Rectal smooth muscle tissue (tissue), 1 donor: Measurements from ENCODE around the gene TCF4.

Source experiments
- H3K27ac ChIP-seq: one replicate; pipeline ENCODE4 v1.7.0; 2013; ENCODE audit warnings: low read depth, low read length, inconsistent platforms
- H3K27me3 ChIP-seq: one replicate; pipeline ENCODE4 v1.7.0; 2013; ENCODE audit warnings: low read length; ENCODE audit not compliant: control insufficient read depth, insufficient read depth
- H3K36me3 ChIP-seq: one replicate; pipeline ENCODE4 v1.7.0; 2013; ENCODE audit warnings: low read length; ENCODE audit not compliant: control insufficient read depth, insufficient read depth
- H3K4me1 ChIP-seq: one replicate; pipeline ENCODE4 v1.7.0; 2013; ENCODE audit warnings: low read length; ENCODE audit not compliant: control insufficient read depth, insufficient read depth
- H3K4me3 ChIP-seq: one replicate; pipeline ENCODE4 v1.7.0; 2013; ENCODE audit warnings: low read length
- H3K9ac ChIP-seq: one replicate; pipeline ENCODE4 v1.7.0; 2013; ENCODE audit warnings: low read length

Gene TCF4

DNA sequence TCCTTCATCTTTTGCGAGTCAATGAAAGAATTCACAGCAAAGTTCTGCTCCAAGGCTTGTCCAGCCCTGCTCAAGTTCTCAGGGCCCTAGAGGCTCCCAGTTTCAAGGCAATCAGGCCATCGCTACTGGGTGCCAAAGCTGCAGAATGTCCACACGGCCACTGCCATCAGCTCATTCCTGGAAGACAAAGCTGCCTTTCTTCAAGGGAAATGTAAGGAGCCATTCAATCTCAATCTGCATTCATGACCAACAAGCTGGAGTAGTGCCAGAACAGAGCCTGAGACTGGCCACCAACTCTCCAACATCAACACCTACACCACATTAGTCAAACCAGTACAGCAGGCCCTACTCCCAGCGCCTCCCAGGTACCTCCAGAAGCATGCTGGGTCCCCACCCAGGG is 202.2 kb downstream of the TCF4 start:
- no peak overlapping the region for H3K9ac ChIP-seq
- no peaks in the 10 kb centered on the region for H3K4me1 ChIP-seq
- no peaks in the 10 kb centered on the region for H3K27me3 ChIP-seq
- no peaks in the 10 kb centered on the region for H3K36me3 ChIP-seq
- no peak overlapping the region for H3K27ac ChIP-seq
- H3K4me3 ChIP-seq, result no peak overlapping the region

DNA sequence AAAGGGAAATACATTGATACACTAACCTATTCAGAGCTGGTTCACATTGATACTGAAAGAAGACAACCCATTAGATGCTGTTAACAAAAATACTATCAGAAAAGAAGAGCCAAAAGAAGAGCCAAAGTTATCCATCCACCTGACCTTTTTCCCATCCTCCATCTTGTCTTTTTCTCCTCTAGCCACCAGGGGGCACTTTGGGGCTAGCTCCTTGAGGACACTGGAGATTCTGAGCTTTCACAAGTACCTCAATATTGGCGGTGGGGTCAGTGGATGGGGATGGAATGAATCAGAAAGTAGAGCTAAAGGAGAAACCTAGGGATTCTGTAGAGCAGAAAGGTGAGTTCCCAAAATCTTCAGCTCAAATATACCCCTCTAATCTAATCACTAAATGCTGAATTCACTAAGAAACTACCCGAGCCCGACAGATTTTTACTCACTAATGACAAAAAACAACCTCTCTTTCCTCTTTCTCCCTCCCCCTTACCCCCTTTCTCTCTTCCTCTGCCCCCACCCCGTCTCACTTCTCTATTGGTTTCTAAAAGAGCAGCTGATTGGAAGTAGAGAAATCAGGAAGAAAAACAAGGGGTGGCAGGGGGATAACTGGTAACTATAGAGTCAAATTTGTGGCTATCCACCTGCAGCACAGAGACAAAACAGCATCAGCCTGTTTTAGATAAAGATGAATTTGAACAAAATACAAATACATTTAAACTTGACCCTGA is 203.3 kb downstream of the TCF4 start:
- Histone ChIP-seq H3K4me3 (no peak overlapping the region), H3K27ac (no peak overlapping the region), H3K36me3 (no peaks in the 10 kb centered on the region), H3K9ac (no peak overlapping the region), H3K27me3 (no peaks in the 10 kb centered on the region), H3K4me1 (no peaks in the 10 kb centered on the region)

DNA sequence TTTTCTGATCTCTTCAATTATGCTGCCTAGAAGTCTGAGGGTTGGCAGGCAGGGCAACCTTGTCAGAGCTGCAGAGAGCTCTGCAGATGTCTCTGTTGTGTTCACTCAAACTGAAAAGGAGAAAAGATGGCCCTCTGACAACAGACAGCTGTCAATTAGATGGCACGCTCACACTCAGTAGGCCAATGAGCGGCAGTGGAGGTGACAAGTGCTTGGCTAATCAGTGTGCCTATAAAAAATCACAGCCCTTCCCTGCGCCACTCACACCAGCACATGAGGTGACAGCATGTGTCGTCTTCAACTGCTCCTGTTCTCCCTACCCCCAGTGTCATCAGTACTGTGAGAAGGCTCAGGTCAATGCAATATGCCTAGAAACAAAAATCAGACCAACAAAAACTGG is 203.9 kb downstream of the TCF4 start:
- H3K9ac ChIP-seq, result no peak overlapping the region
- no peak overlapping the region for H3K4me3 ChIP-seq
- H3K27me3 ChIP-seq, result no peaks in the 10 kb centered on the region
- H3K36me3 ChIP-seq, result no peaks in the 10 kb centered on the region
- no peak overlapping the region for H3K27ac ChIP-seq
- no peaks in the 10 kb centered on the region for H3K4me1 ChIP-seq

DNA sequence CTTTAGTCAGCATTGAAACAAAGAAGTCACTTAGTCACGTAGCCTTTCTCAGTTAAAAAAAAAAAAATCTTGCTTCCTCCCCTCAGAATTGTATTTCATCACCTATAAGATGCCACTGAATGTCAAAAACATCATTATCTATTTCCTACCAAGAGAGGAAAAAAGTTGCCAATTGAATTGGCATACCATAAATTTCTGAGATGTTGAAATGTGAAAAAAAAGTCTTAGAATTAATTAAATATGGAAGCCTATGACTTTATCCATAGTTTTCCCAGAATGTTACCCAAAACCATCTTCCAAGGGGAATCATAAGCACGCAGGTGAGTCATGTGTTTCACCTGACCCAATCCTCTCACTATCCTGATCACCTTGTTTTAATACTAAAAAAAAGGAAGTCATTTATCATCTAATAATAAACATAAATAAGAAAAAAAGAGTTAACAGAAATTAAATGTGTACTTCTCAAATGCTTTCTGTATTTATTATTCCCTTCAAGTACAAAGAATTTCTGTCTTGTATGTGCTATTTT is 205.7 kb downstream of the TCF4 start:
- Histone ChIP-seq H3K9ac (no peak overlapping the region), H3K36me3 (no peaks in the 10 kb centered on the region), H3K27ac (no peak overlapping the region), H3K4me1 (no peaks in the 10 kb centered on the region), H3K27me3 (no peaks in the 10 kb centered on the region), H3K4me3 (no peak overlapping the region)

DNA sequence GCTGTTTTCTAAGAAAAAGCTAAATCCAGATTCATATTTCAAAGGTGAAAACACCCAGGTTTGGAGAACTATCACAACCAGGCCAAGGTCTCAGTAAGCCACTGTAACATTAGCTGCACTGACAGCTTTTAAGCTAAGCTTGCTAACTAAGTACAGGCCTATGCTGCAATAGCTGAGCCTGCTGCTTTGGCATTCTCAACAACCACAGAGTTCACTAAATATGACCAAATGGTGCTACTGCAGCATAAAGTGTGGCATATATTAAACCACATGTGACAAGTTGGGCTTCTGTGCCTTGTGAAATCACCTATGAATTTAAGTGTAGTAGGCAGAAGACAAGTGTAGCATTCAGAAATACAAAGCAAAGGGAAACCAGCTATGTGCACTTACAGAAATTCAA is 206.7 kb downstream of the TCF4 start:
- no peaks in the 10 kb centered on the region for H3K36me3 ChIP-seq
- H3K4me3 ChIP-seq, result no peak overlapping the region
- no peak overlapping the region for H3K9ac ChIP-seq
- no peaks in the 10 kb centered on the region for H3K27me3 ChIP-seq
- H3K4me1 ChIP-seq, result no peaks in the 10 kb centered on the region
- no peak overlapping the region for H3K27ac ChIP-seq

DNA sequence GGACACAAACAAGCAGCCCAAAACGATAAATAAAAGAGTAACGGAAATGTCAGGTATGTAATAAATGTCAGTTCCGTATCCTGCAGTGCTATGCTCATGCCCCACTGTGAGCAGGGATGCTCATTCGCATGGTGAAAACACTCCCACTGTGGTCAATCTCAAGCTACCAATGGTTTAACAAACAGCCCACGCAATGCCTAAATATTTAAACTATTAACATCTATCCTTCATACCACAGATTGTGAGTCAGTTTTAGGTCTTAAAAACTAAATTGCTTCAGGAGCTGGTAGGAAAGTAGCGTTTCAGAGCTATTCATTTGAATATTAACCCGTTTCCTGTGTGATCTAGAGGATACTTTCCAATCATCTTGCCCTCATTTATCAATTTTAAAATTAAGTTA is 207.4 kb downstream of the TCF4 start:
- Histone ChIP-seq H3K4me1 (no peaks in the 10 kb centered on the region), H3K27me3 (no peaks in the 10 kb centered on the region)

DNA sequence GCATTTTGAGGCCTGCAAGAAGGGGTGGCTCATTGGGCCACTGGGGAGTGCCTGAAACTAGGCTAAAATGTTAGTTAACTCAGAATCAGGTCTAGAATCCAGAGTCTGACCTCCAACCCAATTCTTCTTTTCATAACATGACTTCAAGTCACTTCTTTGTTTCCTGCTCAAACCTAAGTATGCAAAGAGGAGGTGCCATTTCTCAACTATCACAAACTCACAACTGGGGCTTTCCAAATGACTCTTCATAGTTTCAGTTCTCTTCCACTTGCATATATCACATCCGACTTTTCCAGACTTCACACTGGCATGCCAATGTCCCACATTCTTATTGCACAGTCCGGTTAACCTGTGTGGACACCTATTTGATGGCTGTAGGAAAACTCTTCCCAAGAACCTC is 211.6 kb downstream of the TCF4 start:
- H3K27ac ChIP-seq, result no peak overlapping the region
- H3K4me1 ChIP-seq, result no peaks in the 10 kb centered on the region
- no peak overlapping the region for H3K4me3 ChIP-seq
- H3K9ac ChIP-seq, result no peak overlapping the region
- H3K36me3 ChIP-seq, result no peaks in the 10 kb centered on the region
- no peaks in the 10 kb centered on the region for H3K27me3 ChIP-seq

More for the DNA sequence above, 207.4 kb downstream of the TCF4 start:
- Histone ChIP-seq H3K4me3 (no peak overlapping the region), H3K9ac (no peak overlapping the region), H3K36me3 (no peaks in the 10 kb centered on the region), H3K27ac (no peak overlapping the region)

DNA sequence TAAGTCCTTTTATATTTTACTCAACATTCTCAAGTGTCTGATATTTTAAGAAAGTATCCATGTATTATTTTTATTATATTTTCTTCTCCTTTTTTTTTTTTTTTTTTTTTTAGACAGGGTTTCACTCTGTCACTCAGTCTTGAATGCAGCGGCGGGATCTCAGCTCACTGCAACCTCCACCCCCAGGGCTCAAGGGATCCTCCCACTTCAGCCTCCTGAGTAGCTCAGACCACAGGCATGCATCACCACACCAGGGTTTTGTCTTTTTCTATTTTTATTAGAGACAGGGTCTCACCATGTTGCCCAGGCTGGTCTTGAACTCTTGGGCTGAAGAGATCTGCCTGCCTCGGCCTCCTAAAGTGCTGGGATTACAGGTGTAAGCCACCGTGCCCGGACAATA is 212.1 kb downstream of the TCF4 start:
- H3K27me3 ChIP-seq, result no peaks in the 10 kb centered on the region
- no peak overlapping the region for H3K4me3 ChIP-seq
- no peaks in the 10 kb centered on the region for H3K36me3 ChIP-seq
- H3K9ac ChIP-seq, result no peak overlapping the region
- no peak overlapping the region for H3K27ac ChIP-seq
- no peaks in the 10 kb centered on the region for H3K4me1 ChIP-seq

DNA sequence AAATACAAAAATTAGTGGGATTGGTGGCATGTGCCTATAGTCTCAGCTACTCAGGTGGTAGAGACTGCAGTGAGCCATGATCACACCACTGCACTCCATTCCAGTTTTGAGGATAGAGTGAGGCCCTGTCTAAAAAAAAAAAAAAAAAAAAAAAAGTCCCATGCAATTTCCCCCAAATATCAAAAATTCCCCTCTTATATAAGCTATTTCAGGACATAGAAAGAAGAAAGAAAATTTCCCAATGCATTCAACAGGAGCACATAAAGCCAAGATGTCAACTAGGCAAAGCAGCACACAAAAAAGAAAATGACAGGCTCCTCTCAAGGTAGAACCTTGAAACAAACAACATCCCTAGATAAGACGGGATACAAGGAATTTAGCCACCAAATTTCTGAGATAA is 213.3 kb downstream of the TCF4 start:
- Histone ChIP-seq H3K9ac (no peak overlapping the region), H3K27ac (no peak overlapping the region), H3K36me3 (no peaks in the 10 kb centered on the region), H3K4me1 (no peaks in the 10 kb centered on the region), H3K4me3 (no peak overlapping the region), H3K27me3 (no peaks in the 10 kb centered on the region)

DNA sequence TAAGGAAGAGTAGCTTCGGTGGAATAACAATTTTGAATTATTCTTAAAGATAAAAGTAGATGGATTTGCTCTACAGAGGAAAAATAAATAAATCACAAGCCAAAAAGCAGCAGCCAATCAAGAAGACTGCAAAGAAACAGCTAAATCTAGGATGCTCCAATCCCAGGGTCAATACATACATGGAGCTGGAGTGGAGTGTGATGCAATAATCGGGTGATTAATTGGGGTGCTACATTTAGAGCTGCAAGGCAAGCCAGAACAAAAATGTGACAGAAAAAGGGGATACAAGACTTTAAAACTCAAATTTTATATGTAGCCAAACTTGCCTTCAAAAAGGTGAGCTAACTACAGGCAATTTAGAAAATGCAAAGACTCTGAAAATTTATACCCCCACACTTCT is 215.8 kb downstream of the TCF4 start:
- Histone ChIP-seq H3K4me1 (no peaks in the 10 kb centered on the region), H3K9ac (no peak overlapping the region), H3K4me3 (no peak overlapping the region), H3K27ac (no peak overlapping the region), H3K36me3 (no peaks in the 10 kb centered on the region), H3K27me3 (no peaks in the 10 kb centered on the region)

DNA sequence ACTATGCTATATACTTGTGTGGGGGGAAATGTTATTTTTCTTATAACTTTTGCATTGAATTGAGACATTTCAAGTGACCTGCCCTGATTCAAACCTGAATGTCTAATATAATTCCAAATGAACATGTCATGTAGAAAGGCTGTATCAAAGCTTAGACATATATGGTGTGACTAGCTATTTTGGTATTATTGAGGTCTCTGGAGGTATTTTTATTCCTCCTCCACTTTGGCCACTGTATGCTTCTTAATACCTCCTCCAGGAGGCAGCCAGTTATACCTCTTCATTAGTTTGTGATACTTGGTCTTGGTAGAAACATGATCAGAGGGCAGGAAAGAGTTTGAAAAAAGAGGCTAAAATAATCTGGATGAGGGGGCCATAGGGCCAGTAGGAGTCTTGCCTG is 217.1 kb downstream of the TCF4 start:
- H3K36me3 ChIP-seq, result no peaks in the 10 kb centered on the region
- H3K27ac ChIP-seq, result no peak overlapping the region
- no peaks in the 10 kb centered on the region for H3K4me1 ChIP-seq
- no peak overlapping the region for H3K4me3 ChIP-seq
- H3K9ac ChIP-seq, result no peak overlapping the region
- no peaks in the 10 kb centered on the region for H3K27me3 ChIP-seq

DNA sequence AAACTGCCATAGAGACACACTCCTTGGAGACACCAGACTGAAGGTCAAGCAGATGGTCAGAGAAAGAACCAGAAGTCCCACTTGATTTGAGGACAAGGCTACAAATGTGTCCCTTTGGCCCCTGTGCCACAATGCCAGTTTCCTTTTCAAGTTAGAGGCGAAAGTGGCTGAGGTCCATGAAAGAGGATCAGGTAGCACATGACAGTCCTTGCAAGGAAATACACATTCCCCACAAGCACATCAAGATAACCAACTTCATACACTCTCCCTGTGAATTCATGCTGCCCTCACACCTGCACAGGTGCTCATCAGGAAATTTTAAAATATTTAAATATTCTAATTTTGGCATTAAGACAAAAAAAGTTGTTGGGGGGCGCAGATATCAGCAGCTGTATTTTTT is 218.6 kb downstream of the TCF4 start:
- Histone ChIP-seq H3K36me3 (no peaks in the 10 kb centered on the region), H3K27ac (no peak overlapping the region), H3K9ac (no peak overlapping the region), H3K4me3 (no peak overlapping the region), H3K27me3 (no peaks in the 10 kb centered on the region), H3K4me1 (no peaks in the 10 kb centered on the region)

DNA sequence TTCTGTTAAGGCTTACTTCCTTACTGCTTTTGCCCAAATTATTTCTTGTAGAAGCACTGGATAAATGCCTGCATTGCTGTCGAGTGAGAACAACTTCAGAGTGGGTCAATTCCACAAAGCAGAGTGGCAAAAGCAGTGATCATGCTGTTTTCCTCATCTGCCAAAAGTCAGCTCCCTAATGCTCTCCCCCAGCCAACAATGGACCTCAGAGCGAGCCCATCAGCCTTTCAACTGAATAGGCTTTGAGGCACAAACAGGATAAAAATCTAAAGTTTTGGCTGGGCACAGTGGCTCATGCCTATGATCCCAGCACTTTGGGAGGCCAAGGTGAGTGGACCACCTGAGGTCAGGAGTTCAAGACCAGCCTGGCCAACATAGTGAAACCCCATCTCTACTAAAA is 222.7 kb downstream of the TCF4 start:
- Histone ChIP-seq H3K4me1 (no peaks in the 10 kb centered on the region), H3K36me3 (no peaks in the 10 kb centered on the region), H3K27ac (no peak overlapping the region), H3K27me3 (no peaks in the 10 kb centered on the region), H3K4me3 (no peak overlapping the region), H3K9ac (no peak overlapping the region)
